HCT116 (cell line): ENCODE measurements around the gene TEX30.

Experiments
- EGR1 ChIP-seq: IDR thresholded peaks from 2 replicates; pipeline ENCODE4 v1.6.1; 2012; ENCODE audit warnings: low read depth
- EZH2 ChIP-seq: fragments of 200-600 bp; sonication (generic); IDR thresholded peaks from 2 replicates; pipeline ENCODE4 v1.6.1; 2017; ENCODE audit warnings: antibody characterized with exemption, mixed run types
- EZH2phosphoT487 ChIP-seq: fragments of 200-600 bp; IDR thresholded peaks from 2 replicates; pipeline ENCODE4 v1.6.1; 2018; ENCODE audit warnings: antibody characterized with exemption, borderline replicate concordance
- FOSL1 ChIP-seq: IDR thresholded peaks from 2 replicates; pipeline ENCODE4 v1.6.1; 2012; ENCODE audit warnings: low read depth
- POLR2A ChIP-seq: IDR thresholded peaks from 2 replicates; pipeline ENCODE4 v1.7.0; 2011; ENCODE audit warnings: borderline replicate concordance; ENCODE audit not compliant: insufficient read depth, insufficient read length; ENCODE audit errors: extremely low read depth
- RAD21 ChIP-seq: IDR thresholded peaks from 2 replicates; pipeline ENCODE4 v1.6.1; 2012; ENCODE audit warnings: low read depth, mild to moderate bottlenecking
- SIN3A ChIP-seq: IDR thresholded peaks from 2 replicates; pipeline ENCODE4 v1.6.1; 2012; ENCODE audit warnings: low read depth
- SP1 ChIP-seq: IDR thresholded peaks from 2 replicates; pipeline ENCODE4 v1.6.1; 2012; ENCODE audit warnings: low read depth
- SRF ChIP-seq: IDR thresholded peaks from 2 replicates; pipeline ENCODE4 v1.6.1; 2012; ENCODE audit warnings: low read depth
- ZNF274 ChIP-seq: fragments of 200-500 bp; sonication (Bioruptor generic); IDR thresholded peaks from 2 replicates; pipeline ENCODE4 v1.6.1; 2014; ENCODE audit warnings: mild to moderate bottlenecking, low read depth, low read length, inconsistent platforms
- TF ChIP-seq, protein P1 (sequence below): IDR thresholded peaks from 2 replicates; pipeline ENCODE4 v1.6.1; 2012
- TF ChIP-seq, protein P2 (sequence below), 3 experiments: fragments of 200-600 bp in 1 of 3; sonication (generic) in 1 of 3; IDR thresholded peaks in 2 of 3; conservative IDR thresholded peaks in 1 of 3; 2 replicates each; pipeline ENCODE4 v1.5.1; 2012 to 2017; ENCODE audit warnings: low read depth in 2 of 3, low read length in 2 of 3, antibody characterized with exemption in 1 of 3, borderline replicate concordance in 1 of 3, control low read depth in 1 of 3, mild to moderate bottlenecking in 1 of 3, mixed read lengths in 1 of 3, mixed run types in 1 of 3, moderate library complexity in 1 of 3; ENCODE audit not compliant: insufficient read depth in 1 of 3

DNA sequence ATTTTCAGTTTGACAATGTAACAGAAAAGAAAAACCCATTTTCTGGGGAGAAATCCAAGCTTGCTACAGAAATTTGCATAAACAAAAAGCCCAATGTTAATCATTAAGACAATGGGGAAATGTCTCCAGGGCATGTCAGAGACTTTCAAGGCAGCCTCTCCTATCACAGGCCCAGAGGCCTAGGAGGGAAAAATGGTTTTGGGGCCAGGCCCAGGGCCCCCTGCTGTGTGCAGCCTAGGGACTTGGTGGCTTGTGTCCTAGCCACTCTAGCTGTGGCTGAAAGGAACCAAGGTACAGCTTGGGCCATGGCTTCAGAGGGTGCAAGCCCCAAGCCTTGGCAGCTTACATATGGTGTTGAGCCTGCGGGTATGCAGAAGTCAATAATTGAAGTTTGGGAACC lies 8.0 kb upstream of the TEX30 start:
- TF ChIP-seq, protein P1, sequence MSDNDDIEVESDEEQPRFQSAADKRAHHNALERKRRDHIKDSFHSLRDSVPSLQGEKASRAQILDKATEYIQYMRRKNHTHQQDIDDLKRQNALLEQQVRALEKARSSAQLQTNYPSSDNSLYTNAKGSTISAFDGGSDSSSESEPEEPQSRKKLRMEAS = no peak
- TF ChIP-seq ZNF274 = no peak
- TF ChIP-seq, protein P2, sequence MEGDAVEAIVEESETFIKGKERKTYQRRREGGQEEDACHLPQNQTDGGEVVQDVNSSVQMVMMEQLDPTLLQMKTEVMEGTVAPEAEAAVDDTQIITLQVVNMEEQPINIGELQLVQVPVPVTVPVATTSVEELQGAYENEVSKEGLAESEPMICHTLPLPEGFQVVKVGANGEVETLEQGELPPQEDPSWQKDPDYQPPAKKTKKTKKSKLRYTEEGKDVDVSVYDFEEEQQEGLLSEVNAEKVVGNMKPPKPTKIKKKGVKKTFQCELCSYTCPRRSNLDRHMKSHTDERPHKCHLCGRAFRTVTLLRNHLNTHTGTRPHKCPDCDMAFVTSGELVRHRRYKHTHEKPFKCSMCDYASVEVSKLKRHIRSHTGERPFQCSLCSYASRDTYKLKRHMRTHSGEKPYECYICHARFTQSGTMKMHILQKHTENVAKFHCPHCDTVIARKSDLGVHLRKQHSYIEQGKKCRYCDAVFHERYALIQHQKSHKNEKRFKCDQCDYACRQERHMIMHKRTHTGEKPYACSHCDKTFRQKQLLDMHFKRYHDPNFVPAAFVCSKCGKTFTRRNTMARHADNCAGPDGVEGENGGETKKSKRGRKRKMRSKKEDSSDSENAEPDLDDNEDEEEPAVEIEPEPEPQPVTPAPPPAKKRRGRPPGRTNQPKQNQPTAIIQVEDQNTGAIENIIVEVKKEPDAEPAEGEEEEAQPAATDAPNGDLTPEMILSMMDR (IDR thresholded peaks at IDR 0.05 in 2 of 3, conservative IDR thresholded peaks at IDR 0.05 in 1 of 3; ENCODE audit: borderline replicate concordance in 1 of 3, insufficient read depth in 1 of 3, low read depth in 2 of 3, low read length in 2 of 3) = no peak
- no peak for TF ChIP-seq SIN3A
- TF ChIP-seq FOSL1 = no peak
- TF ChIP-seq POLR2A = no peak
- no peak for TF ChIP-seq RAD21
- no peak for TF ChIP-seq EZH2phosphoT487
- TF ChIP-seq SP1 = no peak
- TF ChIP-seq SRF = no peak
- TF ChIP-seq EGR1 = no peak
- no peak for TF ChIP-seq EZH2
